HCT116 (cell line): ENCODE results near the gene PDE1A. TPM values are rescaled to one million over a fixed set of nuclear protein-coding genes. Genes with fewer than 3 reads are reported as not detected.

Experiments
- ATAC-seq: fragments of 200-7000 bp; cut with Tn5 transposase; 2 replicates; pipeline ENCODE4 v1.9.1; 2020; ENCODE audit warnings: mild to moderate bottlenecking, moderate library complexity
- BruUV-seq: library from RNA; stranded (reverse); fragments of 400-500 nt; replicated peaks from 2 replicates; lab custom pipeline; 2021; lab: Mats Ljungman, UMichigan
- CTCF ChIA-PET: fragments of 300-600 bp; sonication (Branson Sonifier 250); formaldehyde crosslinking; loops from one replicate; lab custom pipeline; 2021; ENCODE audit warnings: antibody characterized with exemption; lab: Charles Lee
- POLR2A ChIA-PET: fragments of 300-600, 350-600 bp; sonication (Branson Sonifier 250); formaldehyde crosslinking; loops from one replicate; lab custom pipeline; 2021; ENCODE audit warnings: antibody characterized with exemption; lab: Charles Lee
- RAD21 ChIA-PET, 2 experiments: fragments of 300-600 bp; sonication (Branson Sonifier 250); formaldehyde crosslinking; loops; one replicate each; lab custom pipeline; 2023; ENCODE audit warnings: low total read pairs in 2 of 2; ENCODE audit not compliant: uncharacterized antibody in 2 of 2, unreplicated experiment in 2 of 2, low non-redundant PET in 1 of 2; lab: Charles Lee
- DNase-seq: peaks from one replicate; pipeline ENCODE4 v3.0.0-alpha.2; 2010; ENCODE audit warnings: low read depth, low spot score
- H2AFZ ChIP-seq: fragments of 200-600 bp; shearing (Covaris generic), sonication (generic); 2 replicates; pipeline ENCODE4 v1.6.1; 2017; ENCODE audit warnings: low read depth, mixed run types, mixed read lengths, antibody characterized with exemption, low read length; ENCODE audit not compliant: poor library complexity, severe bottlenecking
- H3K27ac ChIP-seq: 2 replicates; pipeline ENCODE4 v1.5.1; 2012; ENCODE audit warnings: low read depth, low read length
- H3K27me3 ChIP-seq: fragments of 200-600 bp; sonication (generic); 2 replicates; pipeline ENCODE4 v1.6.1; 2016; ENCODE audit warnings: mixed run types, low read length, mixed read lengths; ENCODE audit not compliant: insufficient read depth
- H3K36me3 ChIP-seq, 2 experiments: fragments of 200-500 bp in 1 of 2; fragments of 200-600 bp in 1 of 2; sonication (Bioruptor generic) in 1 of 2; sonication (generic) in 1 of 2; 2 replicates each; pipeline versions ENCODE4 v1.5.1 to v1.6.1; 2014 to 2016; ENCODE audit warnings: low read length in 2 of 2, inconsistent platforms in 1 of 2, mixed read lengths in 1 of 2, mixed run types in 1 of 2; ENCODE audit not compliant: insufficient read depth in 2 of 2, control insufficient read depth in 1 of 2
- H3K4me1 ChIP-seq, 2 experiments: fragments of 200-600 bp in 1 of 2; sonication (generic) in 1 of 2; 2 replicates each; pipeline versions ENCODE4 v1.5.1 to v1.6.1; 2012 to 2017; ENCODE audit warnings: low read length in 2 of 2, inconsistent platforms in 1 of 2, mild to moderate bottlenecking in 1 of 2, mixed read lengths in 1 of 2, mixed run types in 1 of 2, moderate library complexity in 1 of 2; ENCODE audit not compliant: insufficient read depth in 2 of 2, control insufficient read depth in 1 of 2
- H3K4me2 ChIP-seq: fragments of 200-600 bp; sonication (generic); 2 replicates; pipeline ENCODE4 v1.6.1; 2017; ENCODE audit warnings: mixed run types, low read length, mixed read lengths
- H3K4me3 ChIP-seq, 2 experiments: fragments of 200-600 bp in 1 of 2; sonication (generic) in 1 of 2; replicated peaks in 1 of 2; 2 replicates each; pipeline ENCODE4 v1.5.1; 2011 to 2016; ENCODE audit warnings: low read length in 2 of 2, control low read depth in 1 of 2, low read depth in 1 of 2, mild to moderate bottlenecking in 1 of 2, mixed read lengths in 1 of 2, mixed run types in 1 of 2
- H3K79me2 ChIP-seq: fragments of 200-600 bp; sonication (generic); 2 replicates; pipeline ENCODE4 v1.6.1; 2017; ENCODE audit warnings: mild to moderate bottlenecking, mixed run types, low read length, moderate library complexity, mixed read lengths; ENCODE audit not compliant: insufficient read depth
- H3K9ac ChIP-seq: fragments of 200-600 bp; sonication (generic); 2 replicates; pipeline ENCODE4 v1.6.1; 2016; ENCODE audit warnings: low read length, mixed read lengths
- H3K9me2 ChIP-seq: fragments of 200-600 bp; sonication (generic), shearing (Covaris generic); 2 replicates; pipeline ENCODE4 v1.6.1; 2017; ENCODE audit warnings: mixed run types, mild to moderate bottlenecking, moderate library complexity; ENCODE audit not compliant: insufficient read depth
- H3K9me3 ChIP-seq, 2 experiments: fragments of 200-500 bp in 1 of 2; fragments of 200-600 bp in 1 of 2; sonication (Bioruptor generic) in 1 of 2; sonication (generic) in 1 of 2; 2 replicates each; pipeline ENCODE4 v1.6.1; 2014 to 2017; ENCODE audit warnings: low read length in 2 of 2, mixed read lengths in 2 of 2, inconsistent platforms in 1 of 2, low read depth in 1 of 2, mild to moderate bottlenecking in 1 of 2, mixed run types in 1 of 2, moderate library complexity in 1 of 2; ENCODE audit not compliant: control insufficient read depth in 1 of 2, insufficient read depth in 1 of 2
- H4K20me1 ChIP-seq: fragments of 200-600 bp; sonication (generic), shearing (Covaris generic); 2 replicates; pipeline ENCODE4 v1.6.1; 2017; ENCODE audit warnings: mixed run types, mild to moderate bottlenecking, moderate library complexity; ENCODE audit not compliant: insufficient read depth
- ATF3 ChIP-seq: IDR thresholded peaks from 2 replicates; pipeline ENCODE4 v1.6.1; 2012
- CBX3 ChIP-seq: IDR thresholded peaks from 2 replicates; pipeline ENCODE4 v1.6.1; 2012; ENCODE audit warnings: low read depth
- CEBPB ChIP-seq: IDR thresholded peaks from 2 replicates; pipeline ENCODE4 v1.6.1; 2012; ENCODE audit warnings: low read depth
- CTCF ChIP-seq, 3 experiments: fragments of 200-600 bp in 1 of 3; sonication (generic) in 1 of 3; IDR thresholded peaks in 2 of 3; conservative IDR thresholded peaks in 1 of 3; 2 replicates each; pipeline ENCODE4 v1.5.1; 2012 to 2017; ENCODE audit warnings: low read depth in 2 of 3, low read length in 2 of 3, antibody characterized with exemption in 1 of 3, borderline replicate concordance in 1 of 3, control low read depth in 1 of 3, mild to moderate bottlenecking in 1 of 3, mixed read lengths in 1 of 3, mixed run types in 1 of 3, moderate library complexity in 1 of 3; ENCODE audit not compliant: insufficient read depth in 1 of 3
- EGR1 ChIP-seq: IDR thresholded peaks from 2 replicates; pipeline ENCODE4 v1.6.1; 2012; ENCODE audit warnings: low read depth
- ELF1 ChIP-seq: IDR thresholded peaks from 2 replicates; pipeline ENCODE4 v1.6.1; 2012; ENCODE audit warnings: low read depth, borderline replicate concordance
- EZH2 ChIP-seq: fragments of 200-600 bp; sonication (generic); IDR thresholded peaks from 2 replicates; pipeline ENCODE4 v1.6.1; 2017; ENCODE audit warnings: antibody characterized with exemption, mixed run types
- FOSL1 ChIP-seq: IDR thresholded peaks from 2 replicates; pipeline ENCODE4 v1.6.1; 2012; ENCODE audit warnings: low read depth
- JUND ChIP-seq: IDR thresholded peaks from 2 replicates; pipeline ENCODE4 v1.6.1; 2012
- POLR2A ChIP-seq: IDR thresholded peaks from 2 replicates; pipeline ENCODE4 v1.7.0; 2011; ENCODE audit warnings: borderline replicate concordance; ENCODE audit not compliant: insufficient read depth, insufficient read length; ENCODE audit errors: extremely low read depth
- POLR2AphosphoS5 ChIP-seq: IDR thresholded peaks from 2 replicates; pipeline ENCODE4 v1.6.1; 2011; ENCODE audit warnings: mild to moderate bottlenecking, low read depth, low read length, moderate library complexity
- RAD21 ChIP-seq: IDR thresholded peaks from 2 replicates; pipeline ENCODE4 v1.6.1; 2012; ENCODE audit warnings: low read depth, mild to moderate bottlenecking
- REST ChIP-seq: IDR thresholded peaks from 2 replicates; pipeline ENCODE4 v1.6.1; 2012; ENCODE audit warnings: low read depth
- SIN3A ChIP-seq: IDR thresholded peaks from 2 replicates; pipeline ENCODE4 v1.6.1; 2012; ENCODE audit warnings: low read depth
- SP1 ChIP-seq: IDR thresholded peaks from 2 replicates; pipeline ENCODE4 v1.6.1; 2012; ENCODE audit warnings: low read depth
- TCF7L2 ChIP-seq: IDR thresholded peaks from 2 replicates; pipeline ENCODE4 v1.7.0; 2011; ENCODE audit warnings: borderline replicate concordance, inconsistent platforms; ENCODE audit not compliant: insufficient read depth, insufficient read length; ENCODE audit errors: extremely low read depth
- YY1 ChIP-seq: IDR thresholded peaks from 2 replicates; pipeline ENCODE4 v1.6.1; 2011; ENCODE audit warnings: low read length, low read depth, moderate library complexity, mild to moderate bottlenecking; ENCODE audit not compliant: insufficient replicate concordance; ENCODE audit errors: extremely low read depth
- ZFX ChIP-seq: fragments of 450-650 bp; IDR thresholded peaks from 2 replicates; pipeline ENCODE4 v1.6.1; 2017
- ZNF274 ChIP-seq: fragments of 200-500 bp; sonication (Bioruptor generic); IDR thresholded peaks from 2 replicates; pipeline ENCODE4 v1.6.1; 2014; ENCODE audit warnings: mild to moderate bottlenecking, low read depth, low read length, inconsistent platforms
- intact Hi-C: fragments of 100-400 bp; cut with micrococcal nuclease; formaldehyde crosslinking; loops from 2 replicates; pipeline ENCODE4 v1.10.0; 2022
- total RNA-seq: library from RNA; stranded (reverse); gene quantifications from one replicate; pipeline ENCODE4 v1.2.1, GENCODE V29; 2021; ENCODE audit not compliant: unreplicated experiment
- TF ChIP-seq, protein P1 (sequence below): IDR thresholded peaks from 2 replicates; pipeline ENCODE4 v1.6.1; 2011; ENCODE audit warnings: mild to moderate bottlenecking, low read length, moderate library complexity; ENCODE audit not compliant: insufficient replicate concordance; ENCODE audit errors: extremely low read depth

PDE1A gene
- total RNA-seq, 1 experiment from 2014 or later: 0.12 TPM

DNA sequence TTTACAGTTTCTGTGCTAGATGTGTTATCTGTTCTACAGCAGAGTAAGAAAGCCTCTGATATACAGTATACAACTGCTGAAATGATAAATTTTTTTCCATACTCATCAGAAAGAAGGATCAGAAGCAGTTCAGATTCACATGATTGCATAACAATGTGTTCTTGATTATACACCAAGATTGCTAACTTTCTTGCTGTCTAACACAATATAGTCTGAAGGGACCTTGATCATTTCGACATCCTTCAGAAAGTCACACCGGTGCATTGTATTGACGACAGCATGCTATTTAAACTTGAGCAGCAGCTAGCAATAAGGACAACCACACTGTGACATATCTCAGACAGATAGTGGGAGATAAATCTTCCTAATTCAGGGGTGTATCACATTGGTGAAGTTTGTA lies 127.2 kb downstream of the PDE1A start:
- no peak overlapping the region for H3K9ac ChIP-seq
- no peaks in the 10 kb centered on the region for H3K27me3 ChIP-seq
- H3K4me2 ChIP-seq: no peak overlapping the region
- no peak overlapping the region for H3K4me3 ChIP-seq
- no peaks in the 10 kb centered on the region for H3K79me2 ChIP-seq
- H3K4me1 ChIP-seq: no peaks in the 10 kb centered on the region
- BruUV-seq: no TSS peak
- TF ChIP-seq SIN3A (no peak), TCF7L2 (no peak), CTCF (IDR thresholded peaks at IDR 0.05 in 2 of 3, conservative IDR thresholded peaks at IDR 0.05 in 1 of 3; ENCODE audit: borderline replicate concordance in 1 of 3, insufficient read depth in 1 of 3, low read depth in 2 of 3, low read length in 2 of 3) (no peak), JUND (no peak), YY1 (no peak), ZNF274 (no peak), ZFX (no peak), CEBPB (no peak), SP1 (no peak), REST (no peak), RAD21 (no peak), CBX3 (no peak), EGR1 (no peak), EZH2 (no peak), FOSL1 (no peak), ELF1 (no peak), POLR2AphosphoS5 (no peak), POLR2A (no peak), ATF3 (no peak)
- TF ChIP-seq, protein P1, sequence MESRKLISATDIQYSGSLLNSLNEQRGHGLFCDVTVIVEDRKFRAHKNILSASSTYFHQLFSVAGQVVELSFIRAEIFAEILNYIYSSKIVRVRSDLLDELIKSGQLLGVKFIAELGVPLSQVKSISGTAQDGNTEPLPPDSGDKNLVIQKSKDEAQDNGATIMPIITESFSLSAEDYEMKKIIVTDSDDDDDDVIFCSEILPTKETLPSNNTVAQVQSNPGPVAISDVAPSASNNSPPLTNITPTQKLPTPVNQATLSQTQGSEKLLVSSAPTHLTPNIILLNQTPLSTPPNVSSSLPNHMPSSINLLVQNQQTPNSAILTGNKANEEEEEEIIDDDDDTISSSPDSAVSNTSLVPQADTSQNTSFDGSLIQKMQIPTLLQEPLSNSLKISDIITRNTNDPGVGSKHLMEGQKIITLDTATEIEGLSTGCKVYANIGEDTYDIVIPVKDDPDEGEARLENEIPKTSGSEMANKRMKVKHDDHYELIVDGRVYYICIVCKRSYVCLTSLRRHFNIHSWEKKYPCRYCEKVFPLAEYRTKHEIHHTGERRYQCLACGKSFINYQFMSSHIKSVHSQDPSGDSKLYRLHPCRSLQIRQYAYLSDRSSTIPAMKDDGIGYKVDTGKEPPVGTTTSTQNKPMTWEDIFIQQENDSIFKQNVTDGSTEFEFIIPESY: no peak
- H2AFZ ChIP-seq: no peak overlapping the region
- DNase-seq: no peak
- H3K36me3 ChIP-seq: no peaks in the 10 kb centered on the region
- no peak overlapping the region for H3K27ac ChIP-seq
- ATAC-seq: no peak
- ChIA-PET CTCF (no interaction called here), POLR2A (no interaction called here), RAD21 (no interaction called here)
- no peaks in the 10 kb centered on the region for H3K9me3 ChIP-seq
- H3K9me2 ChIP-seq: no peaks in the 10 kb centered on the region
- intact Hi-C loops: no loop called here
- no peaks in the 10 kb centered on the region for H4K20me1 ChIP-seq
